ENCODE results near the gene DMWD.

Gene DMWD

DNA sequence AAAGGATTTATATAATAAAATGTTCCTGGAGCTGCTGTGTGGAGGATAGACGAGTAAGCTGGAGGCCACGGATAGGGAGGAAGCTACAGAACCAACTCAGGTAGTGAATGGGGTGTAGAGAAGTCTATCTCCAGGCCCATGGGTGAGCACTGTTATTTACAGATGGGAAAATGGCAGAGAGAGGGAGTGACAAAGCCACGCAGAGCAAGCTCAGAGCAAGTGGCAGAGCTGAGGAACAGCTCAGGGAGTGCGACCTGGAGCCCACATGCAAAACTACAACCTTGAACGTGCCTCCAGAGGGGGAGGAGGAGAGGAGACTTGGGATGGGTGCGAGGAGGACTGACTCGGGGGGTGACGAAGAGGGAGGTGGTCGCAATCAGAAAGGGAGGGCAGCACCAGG, 35.9 kb upstream of the DMWD start:
- no peak overlapping the region for H3K4me3 ChIP-seq (replicated peaks; ENCODE audit: insufficient read depth, low read length)
- TF ChIP-seq, protein P1, sequence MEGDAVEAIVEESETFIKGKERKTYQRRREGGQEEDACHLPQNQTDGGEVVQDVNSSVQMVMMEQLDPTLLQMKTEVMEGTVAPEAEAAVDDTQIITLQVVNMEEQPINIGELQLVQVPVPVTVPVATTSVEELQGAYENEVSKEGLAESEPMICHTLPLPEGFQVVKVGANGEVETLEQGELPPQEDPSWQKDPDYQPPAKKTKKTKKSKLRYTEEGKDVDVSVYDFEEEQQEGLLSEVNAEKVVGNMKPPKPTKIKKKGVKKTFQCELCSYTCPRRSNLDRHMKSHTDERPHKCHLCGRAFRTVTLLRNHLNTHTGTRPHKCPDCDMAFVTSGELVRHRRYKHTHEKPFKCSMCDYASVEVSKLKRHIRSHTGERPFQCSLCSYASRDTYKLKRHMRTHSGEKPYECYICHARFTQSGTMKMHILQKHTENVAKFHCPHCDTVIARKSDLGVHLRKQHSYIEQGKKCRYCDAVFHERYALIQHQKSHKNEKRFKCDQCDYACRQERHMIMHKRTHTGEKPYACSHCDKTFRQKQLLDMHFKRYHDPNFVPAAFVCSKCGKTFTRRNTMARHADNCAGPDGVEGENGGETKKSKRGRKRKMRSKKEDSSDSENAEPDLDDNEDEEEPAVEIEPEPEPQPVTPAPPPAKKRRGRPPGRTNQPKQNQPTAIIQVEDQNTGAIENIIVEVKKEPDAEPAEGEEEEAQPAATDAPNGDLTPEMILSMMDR (IDR thresholded peaks at IDR 0.05; ENCODE audit: insufficient read depth, low read length), result no peak
- TF ChIP-seq SPI1 (IDR thresholded peaks at IDR 0.05; ENCODE audit: borderline replicate concordance, low read depth), result no peak
- no peak for TF ChIP-seq POLR2AphosphoS5 (IDR thresholded peaks at IDR 0.05; ENCODE audit: low read depth)
- no peak for TF ChIP-seq GABPA (IDR thresholded peaks at IDR 0.05; ENCODE audit: low read depth)
- TF ChIP-seq REST (IDR thresholded peaks at IDR 0.05; ENCODE audit: insufficient replicate concordance, low read depth), result no peak
- no peak for DNase-seq (ENCODE audit: low read depth in 1 of 2, low spot score in 1 of 2)
- H3K27me3 ChIP-seq (ENCODE audit: insufficient read depth, poor library complexity, severe bottlenecking), result no peaks in the 10 kb centered on the region
- no peak overlapping the region for H3K27ac ChIP-seq (replicated peaks)

DNA sequence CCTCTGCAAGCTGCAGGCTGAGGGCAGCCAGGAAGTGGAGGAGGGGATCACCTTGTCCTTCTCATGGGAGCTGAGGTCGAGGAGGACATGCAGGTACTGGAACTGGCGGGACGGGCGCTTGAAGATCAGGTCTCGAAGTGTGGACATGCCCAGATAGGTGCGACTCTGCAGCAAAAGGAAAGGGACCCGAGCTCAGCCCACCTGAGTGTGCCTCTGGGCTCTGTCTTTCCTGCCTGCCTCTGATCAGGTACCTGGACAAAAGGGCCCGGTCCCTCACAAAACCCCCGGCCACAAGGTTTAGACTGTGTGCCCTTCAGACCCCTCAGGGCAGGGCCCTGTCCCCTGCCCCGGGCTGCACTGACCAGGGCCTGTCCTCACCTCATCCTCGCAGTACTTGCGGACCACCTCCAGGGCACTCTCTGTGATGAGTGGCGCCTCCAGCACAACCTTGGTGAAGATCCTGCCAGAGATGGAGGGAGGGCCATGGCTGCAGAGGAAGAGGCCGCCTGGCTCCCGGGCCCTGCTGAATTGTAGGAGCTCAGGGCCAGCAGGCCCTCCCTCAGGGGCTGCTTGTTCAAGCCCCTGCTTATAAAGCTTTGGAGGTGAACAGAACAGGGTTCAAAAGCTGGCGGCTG, 34.9 kb upstream of the DMWD start:
- Histone ChIP-seq H3K4me3 (replicated peaks; ENCODE audit: insufficient read depth, low read length) (no peak overlapping the region), H3K27me3 (ENCODE audit: insufficient read depth, poor library complexity, severe bottlenecking) (no peaks in the 10 kb centered on the region), H3K27ac (replicated peaks) (no peak overlapping the region)
- DNase-seq (ENCODE audit: low read depth in 1 of 2, low spot score in 1 of 2), result no peak
- TF ChIP-seq REST (IDR thresholded peaks at IDR 0.05; ENCODE audit: insufficient replicate concordance, low read depth) (no peak), GABPA (IDR thresholded peaks at IDR 0.05; ENCODE audit: low read depth) (no peak), SPI1 (IDR thresholded peaks at IDR 0.05; ENCODE audit: borderline replicate concordance, low read depth) (no peak), POLR2AphosphoS5 (IDR thresholded peaks at IDR 0.05; ENCODE audit: low read depth) (no peak)
- TF ChIP-seq, protein P1 (IDR thresholded peaks at IDR 0.05; ENCODE audit: insufficient read depth, low read length), result no peak

- H3K27ac ChIP-seq (replicated peaks), result no peak overlapping the region
- TF ChIP-seq GABPA (IDR thresholded peaks at IDR 0.05; ENCODE audit: low read depth), result no peak
- TF ChIP-seq POLR2AphosphoS5 (IDR thresholded peaks at IDR 0.05; ENCODE audit: low read depth), result no peak
- TF ChIP-seq, protein P1 (IDR thresholded peaks at IDR 0.05; ENCODE audit: insufficient read depth, low read length), result no peak
- TF ChIP-seq REST (IDR thresholded peaks at IDR 0.05; ENCODE audit: insufficient replicate concordance, low read depth), result no peak
- no peak for TF ChIP-seq SPI1 (IDR thresholded peaks at IDR 0.05; ENCODE audit: borderline replicate concordance, low read depth)
These were observed 34.3 kb upstream of the DMWD start for GRCh38 chr19:45826934-45827333.

More at GRCh38 chr19:45826934-45827333, 34.3 kb upstream of the DMWD start:
- Histone ChIP-seq H3K27me3 (ENCODE audit: insufficient read depth, poor library complexity, severe bottlenecking) (no peaks in the 10 kb centered on the region), H3K4me3 (replicated peaks; ENCODE audit: insufficient read depth, low read length) (no peak overlapping the region)
- no peak for DNase-seq (ENCODE audit: low read depth in 1 of 2, low spot score in 1 of 2)
